Common myeloid progenitor, CD34-positive (primary cell): Measurements from ENCODE around the gene UGGT1.

Source experiments
- CTCF ChIA-PET: fragments of 350-600 bp; sonication (Branson Sonifier 250); formaldehyde crosslinking; loops from one replicate; lab custom pipeline; 2021; ENCODE audit warnings: antibody characterized with exemption; lab: Charles Lee
- POLR2A ChIA-PET: fragments of 350-600 bp; sonication (Branson Sonifier 250); formaldehyde crosslinking; loops from one replicate; lab custom pipeline; 2021; ENCODE audit warnings: antibody characterized with exemption; lab: Charles Lee
- DNase-seq, 3 donors: peaks; one replicate each; pipeline versions ENCODE4 v3.0.0 to v3.0.0-alpha.2; 2013
- H3K27ac ChIP-seq, 2 experiments: 1 replicate in 1 of 2; 2 replicates in 1 of 2; pipeline ENCODE4 v1.7.0; 2013; ENCODE audit warnings: inconsistent platforms in 2 of 2, low read length in 2 of 2, mild to moderate bottlenecking in 2 of 2, low read depth in 1 of 2, moderate library complexity in 1 of 2; ENCODE audit not compliant: severe bottlenecking in 2 of 2, insufficient read depth in 1 of 2, poor library complexity in 1 of 2
- H3K27me3 ChIP-seq, 5 experiments: replicated peaks in 2 of 5; 1 replicate in 3 of 5; 2 replicates in 2 of 5; pipeline versions ENCODE4 v1.6.1 to v1.7.0; 2013; ENCODE audit warnings: low read length in 4 of 5, mild to moderate bottlenecking in 2 of 5, moderate library complexity in 2 of 5, inconsistent platforms in 1 of 5; ENCODE audit not compliant: insufficient read depth in 5 of 5, control insufficient read depth in 4 of 5
- H3K36me3 ChIP-seq, 4 experiments: 1 replicate in 2 of 4; 2 replicates in 2 of 4; pipeline versions ENCODE4 v1.6.1 to v1.7.0; 2013; ENCODE audit warnings: low read length in 3 of 4, control low read depth in 1 of 4, mild to moderate bottlenecking in 1 of 4; ENCODE audit not compliant: control insufficient read depth in 4 of 4, insufficient read depth in 4 of 4
- H3K4me1 ChIP-seq, 4 experiments: 1 replicate in 3 of 4; 2 replicates in 1 of 4; pipeline versions ENCODE4 v1.6.1 to v1.7.1; 2013; ENCODE audit warnings: low read length in 3 of 4, mild to moderate bottlenecking in 3 of 4, control low read depth in 1 of 4, inconsistent platforms in 1 of 4, moderate library complexity in 1 of 4; ENCODE audit not compliant: control insufficient read depth in 4 of 4, insufficient read depth in 4 of 4; ENCODE audit errors: control extremely low read depth in 1 of 4
- H3K4me3 ChIP-seq, 7 experiments: 1 replicate in 4 of 7; 2 replicates in 3 of 7; pipeline versions ENCODE4 v1.5.1 to v1.7.0; 2013; ENCODE audit warnings: mild to moderate bottlenecking in 7 of 7, low read length in 6 of 7, moderate library complexity in 6 of 7, inconsistent platforms in 2 of 7, low read depth in 2 of 7, control low read depth in 1 of 7; ENCODE audit not compliant: insufficient read depth in 4 of 7, control insufficient read depth in 1 of 7; ENCODE audit errors: extremely low read depth in 1 of 7
- H3K9me3 ChIP-seq, 5 experiments: 1 replicate in 4 of 5; 2 replicates in 1 of 5; pipeline versions ENCODE4 v1.6.1 to v1.7.1; 2013; ENCODE audit warnings: low read length in 4 of 5, mild to moderate bottlenecking in 2 of 5, inconsistent platforms in 1 of 5, low read depth in 1 of 5, moderate library complexity in 1 of 5; ENCODE audit not compliant: control insufficient read depth in 4 of 5, insufficient read depth in 2 of 5; ENCODE audit errors: control extremely low read depth in 1 of 5
- WGBS: methylation state at CpG from one replicate; pipeline ENCODE4 v1.1.5; 2013; ENCODE audit not compliant: insufficient coverage; 5-methylcytosine and 5-hydroxymethylcytosine counted together

The UGGT1 gene

DNA sequence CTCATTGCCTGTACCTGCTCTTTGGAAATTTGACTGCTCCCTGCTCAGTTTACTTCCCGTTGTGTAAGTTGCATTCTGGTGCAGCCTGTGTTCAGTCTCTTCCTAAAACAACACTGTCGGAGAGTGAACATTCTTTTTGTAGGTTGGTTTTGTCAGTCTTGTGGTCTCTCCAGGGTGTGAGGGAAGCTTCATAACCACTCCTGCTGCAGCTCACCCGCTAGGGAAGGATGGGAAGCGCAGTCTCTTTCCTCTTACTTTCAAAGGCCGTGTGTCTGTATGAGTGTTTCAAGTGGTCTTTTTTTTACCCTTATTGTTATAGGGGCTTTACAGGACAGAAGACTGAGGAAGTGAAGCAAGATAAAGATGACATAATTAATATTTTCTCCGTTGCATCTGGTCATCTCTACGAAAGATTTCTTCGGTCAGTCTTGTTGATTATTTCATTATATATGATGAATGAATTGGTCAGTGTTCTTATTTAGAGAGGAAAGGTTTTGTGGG lies 87.2 kb downstream of the UGGT1 start:
- Histone ChIP-seq H3K27me3 (no peaks in the 10 kb centered on the region), H3K9me3 (no peaks in the 10 kb centered on the region), H3K27ac (no peak overlapping the region), H3K4me1 (no peaks in the 10 kb centered on the region), H3K4me3 (no peak overlapping the region), H3K36me3 (peaks cover 26 to 82% (median 67%) of the 10 kb centered on the region in 4 experiments)
- DNase-seq, result no peak
- POLR2A ChIA-PET, result no interaction called here
- WGBS, result 97% methylated on average over 5 of the region's 8 CpGs
- CTCF ChIA-PET, result interaction anchor here (1.0 to 3.0 kb wide), 6 partner anchors 9 to 576 kb away, joined by 3 to 30 read pairs (median 6); no protein-coding TSS in a partner anchor

DNA sequence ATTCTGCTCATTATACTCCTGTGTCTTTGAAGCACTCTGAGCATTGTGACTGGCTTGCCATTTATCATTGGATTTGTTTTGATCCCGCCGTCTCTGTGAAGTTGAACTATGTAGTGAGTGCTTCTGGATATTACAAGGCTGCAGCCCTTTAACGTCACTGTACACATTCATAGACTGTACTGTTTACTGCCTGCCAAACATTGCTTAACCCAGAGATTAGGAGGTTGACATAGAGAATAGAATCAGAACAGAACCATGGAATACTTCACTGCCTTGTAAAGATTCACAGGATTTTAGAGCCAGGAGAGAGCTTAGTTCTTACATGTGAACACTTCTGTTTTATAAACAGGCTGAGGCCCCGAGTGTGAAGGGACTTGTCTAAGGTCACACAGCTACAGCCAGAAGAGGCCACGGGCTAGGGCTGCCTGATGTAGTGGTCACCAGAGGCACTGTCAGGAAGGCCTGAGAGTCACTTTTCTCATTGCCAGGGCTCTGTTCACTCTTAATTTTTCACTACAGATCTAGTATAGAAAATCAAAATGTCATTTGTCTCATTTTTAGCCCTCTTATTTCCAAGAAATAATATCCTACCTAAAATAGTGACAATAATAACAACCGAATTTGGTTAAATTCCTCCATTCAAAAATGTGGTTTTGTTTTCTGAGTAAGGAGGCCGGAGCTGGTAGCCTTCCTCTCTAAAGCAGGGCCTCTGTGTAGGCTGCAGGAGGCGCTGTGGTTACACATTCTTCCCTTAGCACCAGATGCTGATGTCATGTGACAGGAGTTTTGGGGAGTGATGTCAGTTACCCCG lies 87.9 kb downstream of the UGGT1 start:
- Histone ChIP-seq H3K4me1 (peaks cover 0 to 2% (median 2%) of the 10 kb centered on the region in 4 experiments), H3K36me3 (peaks cover 23 to 81% (median 61%) of the 10 kb centered on the region in 4 experiments), H3K27me3 (no peaks in the 10 kb centered on the region), H3K4me3 (no peak overlapping the region), H3K27ac (no peak overlapping the region), H3K9me3 (no peaks in the 10 kb centered on the region)
- ChIA-PET CTCF (interaction anchor here (0.7 to 3.0 kb wide), 12 partner anchors 9 to 577 kb away, joined by 3 to 30 read pairs (median 4); no protein-coding TSS in a partner anchor), POLR2A (no interaction called here)
- 45% methylated on average over 4 of the region's 9 CpGs for WGBS
- peak; percentile 79 to 88 (median 87) for DNase-seq

DNA sequence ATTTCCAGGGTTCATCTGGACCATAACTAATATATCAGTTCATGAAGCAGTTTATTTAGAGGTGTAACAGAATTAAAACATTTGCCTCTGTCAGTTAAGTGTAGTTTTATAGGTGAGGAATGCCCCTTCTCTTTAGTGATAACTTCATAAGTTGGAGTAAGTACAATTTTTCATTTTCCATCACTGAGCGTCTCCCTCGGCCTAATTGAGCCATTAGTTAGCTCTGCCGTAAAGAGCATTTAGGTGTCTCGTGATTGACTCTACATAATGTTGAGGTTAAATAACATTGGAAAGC lies 88.4 kb downstream of the UGGT1 start:
- no peak overlapping the region for H3K4me3 ChIP-seq
- H3K9me3 ChIP-seq, result no peaks in the 10 kb centered on the region
- H3K27ac ChIP-seq, result no peak overlapping the region
- no peaks in the 10 kb centered on the region for H3K27me3 ChIP-seq
- ChIA-PET CTCF (interaction anchor here (0.7 to 3.0 kb wide), 12 partner anchors 9 to 577 kb away, joined by 3 to 30 read pairs (median 4); no protein-coding TSS in a partner anchor), POLR2A (no interaction called here)
- DNase-seq, result no peak
- no CpG with 5 or more reads among the region's 4 CpGs for WGBS
- peaks cover 0 to 4% (median 3%) of the 10 kb centered on the region in 4 experiments for H3K4me1 ChIP-seq
- peaks cover 21 to 76% (median 60%) of the 10 kb centered on the region in 4 experiments for H3K36me3 ChIP-seq

GRCh38 chr2:128180031-128180430 lies 89.0 kb downstream of the UGGT1 start:
- WGBS, result 100% methylated on average over 2 of the region's 4 CpGs
- no peaks in the 10 kb centered on the region for H3K9me3 ChIP-seq
- no peaks in the 10 kb centered on the region for H3K27me3 ChIP-seq
- no peak for DNase-seq
- no peak overlapping the region for H3K27ac ChIP-seq
- no peak overlapping the region for H3K4me3 ChIP-seq
- peaks cover 17 to 73% (median 55%) of the 10 kb centered on the region in 4 experiments for H3K36me3 ChIP-seq
- CTCF ChIA-PET, result interaction anchor here (1.0 to 3.0 kb wide), 9 partner anchors 8 to 575 kb away, joined by 3 to 30 read pairs (median 4); no protein-coding TSS in a partner anchor
- peaks cover 0 to 4% (median 3%) of the 10 kb centered on the region in 4 experiments for H3K4me1 ChIP-seq
- POLR2A ChIA-PET, result no interaction called here

GRCh38 chr2:128185576-128185975 lies 94.6 kb downstream of the UGGT1 start:
- no peak for DNase-seq
- ChIA-PET CTCF (interaction anchor here (1.4 kb wide), 1 partner anchor 49 kb away, joined by 5 read pairs; no protein-coding TSS in a partner anchor), POLR2A (no interaction called here)
- Histone ChIP-seq H3K9me3 (no peaks in the 10 kb centered on the region), H3K27ac (no peak overlapping the region), H3K4me1 (peaks cover 0 to 4% (median 3%) of the 10 kb centered on the region in 4 experiments), H3K36me3 (peaks cover 11 to 67% (median 41%) of the 10 kb centered on the region in 4 experiments), H3K27me3 (no peaks in the 10 kb centered on the region), H3K4me3 (no peak overlapping the region)
- WGBS, result 100% methylated on average over 2 of the region's 6 CpGs

DNA sequence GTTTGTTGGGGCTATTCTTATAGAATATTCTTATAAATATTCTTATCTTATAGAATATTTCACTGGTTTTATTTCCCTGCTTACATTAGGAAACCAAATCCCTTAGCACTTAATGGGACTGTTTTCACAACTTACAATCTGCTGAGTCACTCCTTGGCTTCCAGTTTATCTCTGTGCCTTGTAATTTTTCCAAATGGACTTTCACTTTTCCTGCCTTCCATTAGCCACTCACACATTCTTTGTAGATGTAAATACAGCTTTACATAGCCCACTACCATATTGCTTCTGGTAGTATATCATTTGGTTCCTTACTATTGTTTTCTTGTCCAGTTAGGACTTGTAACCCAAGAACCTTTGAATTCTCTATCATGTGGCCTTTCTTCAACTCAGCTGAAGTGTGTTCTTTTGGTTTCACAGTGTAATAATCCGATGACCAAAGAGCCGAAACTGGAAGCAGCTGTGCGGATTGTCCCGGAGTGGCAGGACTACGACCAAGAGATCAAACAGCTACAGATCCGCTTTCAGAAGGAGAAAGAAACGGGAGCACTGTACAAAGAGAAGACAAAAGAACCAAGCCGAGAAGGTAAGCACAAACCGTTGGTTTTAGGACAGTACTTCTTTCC lies 96.1 kb downstream of the UGGT1 start:
- WGBS, result 97% methylated on average over 7 of the region's 9 CpGs
- Histone ChIP-seq H3K9me3 (no peaks in the 10 kb centered on the region), H3K27ac (no peak overlapping the region), H3K4me3 (no peak overlapping the region), H3K27me3 (no peaks in the 10 kb centered on the region), H3K4me1 (peaks cover 0 to 4% (median 3%) of the 10 kb centered on the region in 4 experiments), H3K36me3 (peaks cover 10 to 68% (median 40%) of the 10 kb centered on the region in 4 experiments)
- DNase-seq, result no peak
- ChIA-PET POLR2A (no interaction called here), CTCF (interaction anchor here (1.5 to 1.8 kb wide), 2 partner anchors 8 to 15 kb away, joined by 4 to 6 read pairs; no protein-coding TSS in a partner anchor)
